Measurements from ENCODE around the gene PPP1R26.
"Not testable (repeated sequence)": the region's sequence is repeated elsewhere in the genome, so short reads cannot be mapped to it uniquely, and the experiment has no call there.

PPP1R26 gene, protein sequence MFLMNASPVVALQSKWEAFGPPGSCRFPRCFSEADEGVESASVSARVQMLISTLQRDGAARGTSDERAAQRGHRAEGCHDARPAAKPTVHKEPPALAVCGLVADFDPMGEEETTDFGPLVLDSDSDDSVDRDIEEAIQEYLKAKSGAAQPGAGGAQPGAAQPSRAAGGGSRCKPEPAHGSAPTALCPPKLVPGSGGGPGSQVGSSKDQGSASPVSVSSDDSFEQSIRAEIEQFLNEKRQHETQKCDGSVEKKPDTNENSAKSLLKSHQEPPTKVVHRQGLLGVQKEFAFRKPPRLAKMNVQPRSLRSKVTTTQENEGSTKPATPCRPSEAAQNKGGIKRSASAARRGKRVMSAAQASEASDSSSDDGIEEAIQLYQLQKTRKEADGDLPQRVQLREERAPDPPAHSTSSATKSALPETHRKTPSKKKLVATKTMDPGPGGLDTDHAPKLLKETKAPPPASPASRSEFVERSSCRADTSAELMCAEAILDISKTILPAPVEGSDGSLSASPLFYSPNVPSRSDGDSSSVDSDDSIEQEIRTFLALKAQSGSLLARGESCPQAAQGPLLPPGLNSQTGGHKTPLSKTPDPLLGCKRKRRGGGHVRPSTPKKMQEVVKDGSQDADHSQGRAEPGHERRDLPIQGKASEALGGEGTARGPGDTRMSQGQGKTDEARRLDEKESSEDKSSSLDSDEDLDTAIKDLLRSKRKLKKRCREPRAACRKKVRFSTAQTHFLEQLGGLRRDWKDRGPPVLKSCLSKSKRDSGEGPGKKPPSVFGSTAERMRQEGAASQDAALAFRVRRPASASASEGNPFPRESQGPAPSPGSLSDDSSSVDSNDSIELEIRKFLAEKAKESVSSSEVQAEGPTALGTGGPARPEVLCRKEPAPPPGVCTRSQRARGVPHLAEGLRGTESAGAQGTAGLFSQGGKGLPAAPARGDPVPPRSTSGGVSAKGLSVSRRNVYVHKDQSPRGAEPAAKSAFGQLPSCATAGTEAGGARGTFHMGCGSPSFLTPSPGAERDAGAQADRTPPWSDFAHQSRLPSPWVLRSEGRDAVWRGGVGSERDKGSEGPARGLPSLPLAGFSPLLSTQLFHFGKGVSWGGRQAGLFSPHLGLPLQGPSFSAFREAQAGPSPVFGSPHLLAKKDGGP (N-terminal part only)

DNA sequence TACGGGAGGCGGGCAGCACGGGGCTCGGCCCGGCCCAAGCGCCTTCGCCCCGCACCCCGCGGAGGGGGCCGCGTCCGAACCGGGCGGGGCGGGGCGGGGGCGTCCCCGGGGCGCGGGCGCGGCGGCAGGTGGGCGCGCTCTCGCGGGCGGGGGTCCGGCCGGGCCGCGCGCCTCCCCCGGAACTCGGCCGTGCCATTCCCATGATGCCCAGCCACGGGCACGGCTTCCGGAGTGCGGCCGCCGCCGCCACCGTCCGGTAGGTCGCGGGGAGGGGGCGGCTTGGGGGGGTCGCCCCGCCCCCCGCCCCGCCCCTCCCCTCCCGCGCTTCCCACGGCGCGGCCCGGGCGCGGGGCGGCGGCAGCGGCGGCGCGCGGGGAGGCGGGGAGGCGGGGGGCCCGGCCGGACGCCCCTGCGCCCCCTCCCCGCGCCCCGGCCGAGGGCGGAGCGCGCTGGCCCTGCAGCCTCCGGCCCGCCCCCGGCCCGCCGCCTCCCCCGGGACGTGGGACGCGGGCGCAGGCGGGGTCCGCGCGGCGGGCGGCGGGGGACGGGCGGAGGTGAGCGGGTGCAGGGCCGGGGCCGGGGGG lies at the start of gene PPP1R26:
PPP1R26 (plus strand) TSS at position 314 of the 584 bp plus-strand sequence. CDS start 4,729 bp downstream, outside the sequence.
- no peak for DNase-seq

DNA sequence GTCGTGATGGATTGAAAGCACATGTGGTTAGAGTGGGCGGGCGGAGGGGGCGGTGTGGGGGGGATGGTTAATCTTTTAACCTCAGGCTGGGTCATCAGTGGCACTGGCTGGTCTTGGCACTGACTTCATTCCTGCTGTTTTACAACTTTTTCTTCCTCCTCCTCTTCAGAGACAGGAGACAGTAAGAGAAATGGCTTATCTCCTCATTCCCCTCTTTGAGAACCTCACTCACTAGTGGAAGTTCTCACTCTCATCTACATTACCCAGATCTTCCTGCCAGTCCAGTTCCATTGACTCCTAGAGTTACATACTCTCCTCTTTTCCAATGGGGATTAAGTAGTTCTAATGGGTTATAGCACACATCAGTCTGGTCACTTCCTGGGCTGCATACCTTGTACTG lies 42.3 kb upstream of the PPP1R26 start:
- DNase-seq, result no peak

DNA sequence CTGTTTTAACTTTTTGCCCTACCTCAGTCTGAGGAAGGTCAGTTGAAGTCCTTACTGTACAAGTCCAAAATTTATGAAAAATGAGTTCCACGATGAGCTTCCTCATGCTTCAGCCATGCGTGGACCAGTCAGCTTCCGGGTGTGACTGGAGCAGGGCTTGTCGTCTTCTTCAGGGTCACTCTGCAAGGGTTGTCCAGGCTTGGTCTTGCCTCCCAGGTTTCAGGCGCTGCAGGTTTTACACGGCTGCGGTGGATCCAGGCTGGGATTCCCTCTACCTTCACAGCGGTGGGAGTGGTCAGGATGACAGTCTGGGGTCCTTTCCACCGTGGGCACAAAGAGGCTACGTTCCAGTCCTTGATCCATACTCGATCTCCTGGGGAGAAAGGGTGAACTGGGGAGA lies 41.9 kb upstream of the PPP1R26 start:
- not testable (repeated sequence) for DNase-seq

DNA sequence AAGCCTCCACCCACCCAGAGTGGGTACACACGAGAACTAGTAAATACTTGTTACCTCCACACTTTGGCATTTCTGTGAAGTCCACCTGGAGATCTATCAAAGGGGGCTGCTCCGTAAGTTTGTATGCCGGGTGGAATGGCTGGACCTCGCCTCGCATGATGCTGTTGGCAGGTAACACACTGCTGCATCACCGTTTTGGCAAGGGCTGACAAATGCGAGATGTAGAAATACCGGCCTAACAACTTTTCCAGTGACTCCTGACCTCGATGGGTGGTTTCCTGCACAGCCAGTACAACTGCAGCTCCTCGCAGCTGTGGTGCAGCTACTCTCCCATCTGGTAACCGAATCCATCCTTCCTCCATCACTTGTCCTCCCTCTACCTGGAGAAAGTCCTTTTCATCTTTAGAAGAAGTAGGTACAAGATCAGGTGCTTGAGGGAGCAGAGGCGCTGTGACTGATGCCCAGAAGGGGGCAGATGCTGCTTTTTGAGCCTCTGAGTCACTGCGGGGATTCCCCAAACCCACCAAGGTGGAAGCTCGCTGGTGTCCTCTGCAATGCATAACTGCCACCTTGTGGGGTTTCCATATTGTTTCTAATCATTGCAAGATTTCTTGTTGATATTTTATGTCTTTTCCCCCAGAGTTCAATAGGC lies 40.9 kb upstream of the PPP1R26 start:
- DNase-seq, result not testable (repeated sequence)

DNA sequence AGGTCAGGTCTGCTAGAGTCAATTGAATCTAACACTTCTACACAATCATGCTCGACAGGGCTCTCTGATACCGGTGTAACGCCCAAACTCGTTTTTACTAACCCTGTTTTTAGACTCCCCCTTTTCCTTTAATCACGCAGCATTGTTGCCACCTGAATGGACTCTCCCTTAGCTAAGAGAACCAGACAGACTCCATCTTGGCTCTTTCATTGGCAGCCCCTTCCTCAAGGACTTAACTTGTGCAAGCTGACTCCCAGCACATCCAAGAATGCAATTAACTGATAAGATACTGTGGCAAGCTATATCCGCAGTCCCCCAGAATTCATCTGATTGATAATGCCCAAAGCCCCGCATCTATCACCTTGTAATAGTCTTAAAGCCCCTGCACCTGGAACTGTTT lies 40.1 kb upstream of the PPP1R26 start:
- DNase-seq, result not testable (repeated sequence)

DNA sequence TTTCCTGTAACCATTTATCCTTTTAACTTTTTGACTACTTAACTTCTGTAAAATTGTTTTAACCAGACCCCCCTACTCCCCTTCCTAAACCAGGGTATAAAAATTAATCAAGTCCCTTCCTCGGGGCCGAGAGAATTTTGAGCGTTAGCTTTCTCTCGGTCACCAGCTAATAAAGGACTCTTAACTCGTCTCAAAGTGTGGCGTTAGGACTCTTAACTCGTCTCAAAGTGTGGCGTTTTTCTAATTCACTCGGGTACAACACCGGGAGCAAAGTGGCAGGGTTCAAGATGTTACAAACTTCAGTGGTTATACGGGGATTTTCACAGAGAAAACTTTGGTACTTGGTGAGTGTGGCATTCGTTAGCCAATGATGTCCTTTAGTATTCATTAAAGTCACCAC lies 39.7 kb upstream of the PPP1R26 start:
- no peak for DNase-seq

DNA sequence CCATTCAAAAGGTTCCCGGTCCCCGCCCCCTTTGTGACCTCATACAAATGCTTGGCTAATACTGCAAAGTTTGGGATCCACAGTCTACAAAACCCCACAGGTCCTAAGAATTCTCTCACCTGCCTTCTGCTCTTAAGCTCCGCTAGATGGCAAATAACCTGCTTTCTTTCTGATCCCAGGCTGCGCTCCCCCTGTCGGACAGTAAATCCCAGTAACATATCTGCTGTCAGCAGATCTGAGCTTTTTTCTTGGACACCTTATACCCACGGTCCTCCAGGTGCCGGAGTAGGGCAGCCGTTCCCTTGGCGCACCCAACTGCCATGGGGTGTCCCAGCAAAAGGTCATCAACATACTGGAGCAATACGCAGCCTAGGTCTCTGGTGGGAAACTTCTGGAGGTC lies 39.0 kb upstream of the PPP1R26 start:
- DNase-seq, result no peak

DNA sequence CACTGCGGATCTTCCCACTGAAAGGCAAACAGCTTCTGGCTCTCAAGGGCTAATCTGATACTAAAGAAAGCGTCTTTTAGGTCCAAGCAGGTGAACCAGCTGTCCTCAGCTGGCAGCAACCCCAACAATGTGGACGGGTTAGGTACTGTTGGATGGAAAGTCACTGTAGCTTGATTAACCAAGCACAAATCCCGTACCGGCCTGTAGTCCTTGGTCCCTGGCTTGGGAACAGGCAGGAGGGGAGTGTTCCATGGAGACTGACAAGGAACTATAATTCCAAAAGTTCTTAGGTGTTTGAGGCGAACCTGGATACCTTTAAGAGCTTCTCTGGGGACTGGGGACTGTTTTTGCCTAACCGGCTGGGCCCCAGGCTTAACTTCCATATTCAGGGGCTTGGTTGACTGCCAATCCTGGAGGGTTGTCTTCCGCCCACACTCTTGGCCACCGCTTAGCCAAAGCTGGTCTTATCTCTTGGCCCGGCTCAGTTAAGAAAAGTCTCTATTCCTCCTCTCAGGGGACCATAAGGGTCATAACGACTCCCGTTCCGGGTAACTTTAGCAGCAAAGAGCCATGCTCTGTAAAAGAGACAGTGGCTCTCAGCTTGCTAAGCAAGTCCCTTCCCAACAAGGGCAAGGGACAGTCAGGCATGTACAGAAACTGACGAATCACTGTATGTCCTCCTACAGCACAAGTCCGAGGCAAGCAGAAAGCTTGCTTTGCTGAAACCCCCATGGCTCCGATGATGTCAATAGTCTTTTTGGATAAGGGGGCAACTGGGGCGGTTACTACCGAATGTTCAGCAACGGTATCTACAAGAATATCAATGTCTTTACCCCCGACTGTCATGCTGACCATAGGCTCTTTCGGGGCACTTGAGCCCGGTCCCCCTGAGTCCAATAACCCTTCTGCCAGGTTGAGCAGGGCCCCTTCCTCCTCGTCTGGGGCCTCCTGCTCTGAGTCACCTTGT lies 38.2 kb upstream of the PPP1R26 start:
- DNase-seq, result not testable (repeated sequence)

DNA sequence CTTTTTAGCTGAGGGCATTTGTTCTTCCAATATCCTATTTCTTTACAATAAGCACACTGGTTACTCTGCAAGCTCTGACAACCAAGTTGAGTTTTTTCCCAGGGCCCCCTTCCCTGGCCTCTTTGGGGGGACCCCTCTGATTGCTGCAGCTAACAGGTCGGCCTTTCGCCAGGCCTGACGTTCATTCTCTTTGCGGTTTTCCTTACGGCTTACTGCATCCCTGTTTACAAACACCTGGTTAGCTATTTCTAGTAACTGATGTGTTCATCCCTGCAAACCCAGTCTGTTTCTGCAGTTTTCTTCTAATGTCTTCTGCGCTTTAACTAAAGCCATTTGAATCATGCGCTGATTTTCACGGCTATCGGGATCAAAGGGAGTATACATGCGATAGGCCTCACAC lies 37.5 kb upstream of the PPP1R26 start:
- no peak for DNase-seq

DNA sequence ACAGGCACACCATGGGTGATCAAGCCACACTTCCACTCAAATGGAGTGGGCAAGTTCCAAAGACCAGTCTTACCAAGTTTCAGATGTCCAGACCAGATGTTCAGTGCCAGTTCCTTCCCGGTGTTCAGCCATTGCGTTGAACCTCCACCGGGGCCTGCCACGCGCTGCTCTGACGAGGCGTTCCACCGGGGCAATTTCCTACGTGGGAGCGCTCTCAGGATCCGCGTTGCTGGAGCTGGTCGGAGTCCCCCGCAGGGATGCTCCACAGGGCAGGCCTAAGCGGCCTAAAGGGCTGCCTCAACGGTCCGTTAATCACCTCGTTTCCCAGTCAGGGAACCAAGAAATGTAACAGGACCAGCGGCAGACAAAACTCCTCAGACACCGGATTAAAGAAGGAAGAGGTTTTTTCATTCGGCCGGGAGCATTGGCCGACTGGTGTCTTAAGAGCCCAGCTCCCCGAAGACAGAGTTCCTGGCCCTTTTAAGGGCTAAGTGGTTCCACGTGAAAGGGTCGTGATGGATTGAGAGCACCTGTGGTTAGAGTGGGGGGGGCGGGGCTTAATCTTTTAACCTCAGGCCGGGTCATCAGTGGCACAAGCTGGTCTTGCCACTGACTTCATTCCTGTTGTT lies 35.7 kb upstream of the PPP1R26 start:
- DNase-seq, result no peak

DNA sequence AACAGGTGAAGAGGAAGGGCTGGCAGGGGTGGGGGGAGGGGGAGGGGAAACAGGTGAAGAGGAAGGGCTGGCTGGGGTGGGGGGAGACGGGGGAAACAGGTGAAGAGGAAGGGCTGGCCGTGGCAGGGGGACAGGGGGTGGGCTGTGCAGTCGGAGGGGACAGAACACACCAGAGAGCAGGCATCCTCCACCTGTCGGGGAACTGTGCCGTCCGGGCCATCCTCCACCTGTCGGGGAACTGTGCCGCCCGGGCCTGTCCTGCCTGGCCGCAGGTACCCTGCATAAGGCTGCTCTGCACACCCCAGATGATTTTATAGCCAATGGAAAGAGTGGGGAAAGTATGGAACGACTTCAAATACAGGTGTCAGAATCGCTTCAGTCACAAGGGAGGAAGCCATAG lies 32.5 kb upstream of the PPP1R26 start:
- no peak for DNase-seq

DNA sequence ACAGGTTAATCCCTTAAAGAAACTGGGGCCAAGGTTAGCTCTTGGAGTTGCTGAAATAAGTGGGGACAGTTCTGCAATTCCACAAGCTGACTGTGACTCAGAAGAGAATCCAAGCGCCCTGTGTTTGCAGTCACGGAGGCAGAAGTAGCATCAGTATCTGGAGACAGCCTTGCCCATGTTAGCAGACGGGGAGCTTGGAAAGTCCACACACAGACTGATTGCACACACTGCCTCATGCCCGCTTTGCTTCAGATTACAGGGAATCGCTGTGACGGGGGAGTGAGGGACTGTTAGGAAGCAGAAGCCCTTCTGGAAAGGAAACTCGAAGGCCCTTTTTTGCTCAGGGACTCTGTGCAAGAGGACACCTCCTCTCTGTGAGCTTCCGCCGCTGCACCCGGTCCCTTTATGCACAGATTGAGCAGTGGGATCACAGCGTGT lies 30.9 kb upstream of the PPP1R26 start:
- no peak for DNase-seq

DNA sequence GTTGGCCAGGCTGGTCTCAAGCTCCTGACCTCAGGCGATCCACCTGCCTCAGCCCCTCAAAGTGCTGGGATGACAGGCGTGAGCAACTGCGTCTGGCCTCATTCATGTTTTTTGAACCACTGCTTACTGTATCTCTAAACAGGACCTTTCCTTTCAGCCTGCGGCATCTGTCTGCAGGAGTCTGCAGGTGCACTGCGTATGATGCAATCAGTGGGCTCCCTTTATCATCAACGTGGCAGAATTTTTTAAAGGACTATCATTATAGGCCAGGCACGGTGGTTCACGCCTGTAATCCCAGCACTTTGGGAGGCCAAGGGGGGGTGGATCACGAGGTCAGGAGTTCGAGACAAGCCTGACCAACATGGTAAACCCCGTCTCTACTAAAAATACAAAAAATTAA lies 30.1 kb upstream of the PPP1R26 start:
- not testable (repeated sequence) for DNase-seq

DNA sequence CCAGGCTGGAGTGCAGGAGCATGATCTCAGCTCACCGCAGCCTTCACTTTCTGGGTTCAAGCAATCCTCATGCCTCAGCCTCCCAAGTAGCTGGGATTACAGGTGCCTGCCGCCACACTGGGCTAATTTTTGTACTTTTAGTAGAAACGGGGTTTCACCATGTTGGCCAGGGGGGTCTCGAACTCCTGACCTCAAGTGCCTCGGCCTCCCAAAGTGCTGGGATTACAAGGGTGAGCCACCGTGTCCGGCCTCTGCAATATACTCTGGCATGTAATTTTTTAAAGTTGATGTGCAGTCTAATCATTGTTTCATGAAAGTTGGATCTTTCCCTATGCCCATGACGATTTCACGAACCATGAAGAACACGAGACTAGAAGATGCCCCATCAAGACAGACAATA lies 28.6 kb upstream of the PPP1R26 start:
- no peak for DNase-seq

DNA sequence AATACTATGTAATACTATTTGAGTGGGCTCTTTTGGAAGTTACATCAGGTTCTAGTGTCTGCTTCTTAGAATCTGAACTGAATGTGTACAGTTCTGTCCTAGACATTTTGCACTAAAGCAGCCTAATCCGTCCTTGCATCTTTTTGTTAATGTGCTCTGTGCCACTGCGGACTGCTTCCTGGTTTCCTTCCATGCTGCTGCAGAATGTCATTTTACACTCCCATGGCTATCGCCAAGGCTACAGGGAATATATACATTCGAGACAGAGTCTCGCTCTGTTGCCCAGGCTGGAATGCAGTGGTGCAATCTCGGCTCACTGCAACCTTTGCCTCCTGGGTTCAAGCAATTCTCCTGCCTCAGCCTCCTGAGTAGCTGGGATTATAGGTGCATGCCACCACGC lies 27.7 kb upstream of the PPP1R26 start:
- DNase-seq, result not testable (repeated sequence)

DNA sequence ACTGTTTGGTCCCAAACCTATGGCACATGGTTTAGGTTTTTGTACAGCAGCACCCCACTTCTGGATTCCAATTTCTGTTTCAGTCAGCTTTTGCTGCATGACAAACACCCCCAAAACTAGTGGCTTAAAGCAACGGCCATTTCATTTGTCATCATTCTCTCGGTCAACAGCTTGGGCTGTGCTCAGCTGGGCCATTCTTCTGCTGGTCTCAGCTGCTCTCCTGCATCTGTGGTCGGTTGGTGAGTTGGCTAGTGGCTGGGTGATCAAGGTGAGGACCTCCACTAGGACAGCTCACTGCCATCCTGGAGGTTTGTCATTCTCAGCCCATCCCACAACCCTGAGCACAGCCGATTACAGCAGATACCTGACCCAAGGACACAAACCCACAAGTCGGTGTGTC lies 24.8 kb upstream of the PPP1R26 start:
- DNase-seq, result no peak

DNA sequence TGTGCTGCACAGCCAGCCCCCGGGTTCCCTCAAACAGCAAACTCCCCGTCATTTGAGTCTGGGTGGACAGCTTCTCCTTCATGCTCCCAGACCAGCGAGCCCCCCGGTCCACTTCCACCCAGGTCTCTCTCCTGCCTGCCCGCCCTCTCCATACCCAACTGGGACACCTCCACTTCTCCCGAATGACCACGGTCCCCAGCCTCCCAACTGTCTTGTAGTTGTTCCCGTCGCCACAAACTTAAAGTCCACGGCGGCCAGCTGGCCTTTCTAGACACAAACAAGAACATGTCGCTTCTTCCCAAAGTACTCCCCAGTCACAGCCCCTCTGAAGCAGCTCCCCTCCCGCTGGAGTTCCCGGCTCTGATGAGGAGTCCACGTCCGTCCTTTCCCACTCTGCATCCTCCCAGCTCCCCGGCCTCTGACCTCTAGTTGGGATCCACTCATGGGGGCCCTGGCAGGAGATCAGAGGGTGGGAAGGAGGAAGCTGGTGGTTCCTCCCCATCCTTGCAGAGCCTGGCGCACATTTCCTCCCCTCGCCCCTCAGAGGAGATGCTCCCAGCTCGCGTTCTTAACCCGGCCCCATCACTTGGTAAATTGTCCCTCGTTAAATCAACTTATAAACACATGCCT lies 24.1 kb upstream of the PPP1R26 start:
- no peak for DNase-seq

DNA sequence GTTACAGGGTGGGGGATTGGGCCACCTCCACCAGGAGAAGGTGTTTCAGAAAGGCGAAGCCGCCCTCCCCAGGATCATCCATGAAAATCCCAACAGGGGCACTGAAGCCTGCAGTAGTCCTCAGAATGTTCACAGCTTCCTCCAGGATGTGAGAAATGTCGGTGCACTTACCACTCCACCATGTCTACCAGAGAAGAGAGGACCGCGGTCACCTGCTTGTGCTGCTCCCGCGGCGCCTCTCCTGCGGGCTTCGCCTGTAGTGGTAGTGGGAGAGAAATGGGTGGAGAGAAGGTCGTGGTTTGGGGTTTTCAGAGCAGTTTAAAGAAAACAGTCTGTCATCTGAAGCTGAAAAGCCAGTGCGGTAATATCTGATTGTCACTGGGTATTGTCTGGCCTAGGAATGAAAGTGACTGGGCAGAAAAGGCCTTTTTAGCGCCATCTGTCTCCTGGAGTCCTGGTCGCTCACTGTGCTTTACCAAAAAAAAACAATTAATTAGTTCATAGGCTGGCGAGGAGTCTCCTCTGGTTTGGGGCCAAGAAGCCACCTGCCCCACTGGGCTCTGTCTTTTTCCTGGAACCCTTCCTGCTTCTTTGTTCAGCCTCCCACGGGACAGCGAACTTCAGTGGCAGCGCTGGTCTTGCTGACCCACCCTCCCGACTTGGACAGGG lies 23.0 kb upstream of the PPP1R26 start:
- no peak for DNase-seq

DNA sequence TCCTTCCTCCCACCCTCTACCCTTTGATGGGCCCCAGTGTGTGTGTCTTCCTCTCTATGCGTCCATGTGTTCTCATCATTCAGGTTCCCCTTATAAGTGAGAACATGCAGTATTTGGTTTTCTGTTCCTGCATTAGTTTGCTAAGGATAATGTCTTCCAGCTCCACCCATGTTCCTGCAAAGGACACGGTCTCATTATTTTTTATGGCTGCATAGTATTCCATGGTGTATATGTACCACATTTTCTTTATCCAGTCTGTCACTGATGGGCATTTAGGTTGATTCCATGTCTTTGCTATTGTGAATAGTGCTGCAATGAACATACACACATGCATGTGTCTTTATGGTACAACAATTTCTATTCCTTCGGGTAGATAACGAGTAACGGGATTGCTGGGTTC lies 21.1 kb upstream of the PPP1R26 start:
- not testable (repeated sequence) for DNase-seq

DNA sequence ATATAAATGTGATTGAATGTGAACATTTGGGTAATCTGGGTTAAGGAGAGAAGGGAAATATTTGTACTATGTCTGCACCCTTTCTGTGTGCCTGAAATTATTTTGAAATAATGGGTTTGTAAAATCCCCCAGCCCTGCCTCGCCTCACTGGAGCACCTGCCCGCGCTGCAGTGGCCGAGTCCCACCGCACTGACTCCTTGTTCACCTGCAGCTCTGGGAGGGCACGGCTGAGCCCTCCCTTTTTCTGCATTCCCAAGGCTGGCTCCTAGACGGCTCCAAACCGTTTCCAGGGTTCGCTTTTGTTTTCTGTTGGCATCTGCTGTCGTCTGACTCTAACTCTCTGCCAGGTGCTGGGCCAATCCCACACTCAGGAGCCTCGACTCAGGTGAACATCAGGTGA lies 17.6 kb upstream of the PPP1R26 start:
- no peak for DNase-seq
